Measurements from ENCODE around the gene CAV3. TPM values are rescaled to one million over a fixed set of nuclear protein-coding genes. Genes with fewer than 3 reads are reported as not detected.

CAV3 gene
- total and polyA plus RNA-seq, 2 experiments from 2014 or later, result not detected

GRCh38 chr3:8760091-8760490 lies 26.5 kb downstream of the CAV3 start:
- ATAC-seq, result no peak
- H3K4me1 Mint-ChIP-seq, result peaks cover 3% of the 10 kb centered on the region; the same call in 2 of the 3 replicates

GRCh38 chr3:8760506-8760905 lies 26.9 kb downstream of the CAV3 start:
- Mint-ChIP-seq H3K4me1 (peaks cover 3% of the 10 kb centered on the region; the same call in 2 of the 3 replicates), H3K27me3 (ENCODE audit: insufficient read depth, low read depth, poor library complexity) (peaks cover 4% of the 10 kb centered on the region), H3K27ac (no peak overlapping the region), H3K9me3 (no peaks in the 10 kb centered on the region), H3K4me3 (no peak overlapping the region), H3K36me3 (ENCODE audit: low read depth) (no peaks in the 10 kb centered on the region)
- H3K79me2 ChIP-seq (replicated peaks; ENCODE audit: insufficient read depth), result no peaks in the 10 kb centered on the region
- H3F3A ChIP-seq (replicated peaks; ENCODE audit: low read depth), result no peaks in the 10 kb centered on the region
- H3K4me3 ChIP-seq, result no peak overlapping the region
- DNase-seq (ENCODE audit: low spot score) (no peak), ATAC-seq (no peak)
- no peaks in the 10 kb centered on the region for H3K27me3 ChIP-seq (ENCODE audit: insufficient read depth)
- no peak overlapping the region for H2AFZ ChIP-seq
- no peaks in the 10 kb centered on the region for H3K4me1 ChIP-seq (ENCODE audit: insufficient read depth)
- no peaks in the 10 kb centered on the region for H3K36me3 ChIP-seq (ENCODE audit: insufficient read depth)
- H3K9me2 ChIP-seq (ENCODE audit: insufficient read depth), result no peaks in the 10 kb centered on the region
- no peak overlapping the region for H3K27ac ChIP-seq (ENCODE audit: low read depth)
- no peak overlapping the region for H3K4me2 ChIP-seq
- peaks cover 6% of the 10 kb centered on the region; the same call in 1 of the 2 replicates for H4K20me1 ChIP-seq (replicated peaks; ENCODE audit: insufficient read depth)
- TF ChIP-seq JUNB (IDR thresholded peaks at IDR 0.05; ENCODE audit: unreplicated experiment) (no peak), CTCF (conservative IDR thresholded peaks at IDR 0.05; ENCODE audit: low read depth in 2 of 2) (no peak), EZH2phosphoT487 (IDR thresholded peaks at IDR 0.05; ENCODE audit: unreplicated experiment) (no peak), CREB1 (CRISPR knock-in tag; IDR thresholded peaks at IDR 0.05; ENCODE audit: low read depth) (no peak), ZNF331 (CRISPR knock-in tag; IDR thresholded peaks at IDR 0.05; ENCODE audit: low read depth) (no peak), POLR2AphosphoS5 (IDR thresholded peaks at IDR 0.05; ENCODE audit: low read depth) (no peak), ZNF114 (CRISPR knock-in tag; IDR thresholded peaks at IDR 0.05) (no peak), STAT1 (IDR thresholded peaks at IDR 0.05; ENCODE audit: unreplicated experiment) (no peak), NANOG (IDR thresholded peaks at IDR 0.05; ENCODE audit: borderline replicate concordance) (no peak), ETS1 (IDR thresholded peaks at IDR 0.05) (no peak), ZNF462 (CRISPR knock-in tag; IDR thresholded peaks at IDR 0.05) (no peak), EZH2 (IDR thresholded peaks at IDR 0.05; ENCODE audit: low read depth, unreplicated experiment) (no peak)

More at GRCh38 chr3:8760091-8760490, 26.5 kb downstream of the CAV3 start:
- Histone ChIP-seq H3K4me2 (no peak overlapping the region), H3K36me3 (ENCODE audit: insufficient read depth) (no peaks in the 10 kb centered on the region), H3F3A (replicated peaks; ENCODE audit: low read depth) (no peaks in the 10 kb centered on the region), H3K4me1 (ENCODE audit: insufficient read depth) (no peaks in the 10 kb centered on the region), H3K9me2 (ENCODE audit: insufficient read depth) (no peaks in the 10 kb centered on the region), H2AFZ (no peak overlapping the region), H4K20me1 (replicated peaks; ENCODE audit: insufficient read depth) (peaks cover 6% of the 10 kb centered on the region; the same call in 1 of the 2 replicates), H3K79me2 (replicated peaks; ENCODE audit: insufficient read depth) (no peaks in the 10 kb centered on the region), H3K27ac (ENCODE audit: low read depth) (no peak overlapping the region), H3K4me3 (no peak overlapping the region), H3K27me3 (ENCODE audit: insufficient read depth) (no peaks in the 10 kb centered on the region)
- Mint-ChIP-seq H3K27me3 (ENCODE audit: insufficient read depth, low read depth, poor library complexity) (peaks cover 5% of the 10 kb centered on the region), H3K4me3 (no peak overlapping the region), H3K27ac (no peak overlapping the region), H3K9me3 (no peaks in the 10 kb centered on the region), H3K36me3 (ENCODE audit: low read depth) (no peaks in the 10 kb centered on the region)
- TF ChIP-seq POLR2AphosphoS5 (IDR thresholded peaks at IDR 0.05; ENCODE audit: low read depth) (no peak), JUNB (IDR thresholded peaks at IDR 0.05; ENCODE audit: unreplicated experiment) (no peak), ZNF114 (CRISPR knock-in tag; IDR thresholded peaks at IDR 0.05) (no peak)
- DNase-seq (ENCODE audit: low spot score), result no peak

Measured in GM23338 (cell line).